K562 (cell line): Measurements from ENCODE around the gene ADPRHL1. TPM values are rescaled to one million over a fixed set of nuclear protein-coding genes. Genes with fewer than 3 reads are reported as not detected.

ENCODE experiments used
- ATAC-seq: fragments of 200-7000 bp; cut with Tn5 transposase; 3 replicates; pipeline ENCODE4 v1.9.1; 2020; ENCODE audit warnings: moderate library complexity
- BruUV-seq: library from RNA; stranded (reverse); fragments of 400-500 nt; replicated peaks from 2 replicates; lab custom pipeline; 2021; lab: Mats Ljungman, UMichigan
- CTCF ChIA-PET: fragments of 300-600 bp; formaldehyde crosslinking; extraction: SDS; loops from one replicate; lab custom pipeline; 2021; ENCODE audit warnings: low intra/inter-chr PET ratio; lab: Yijun Ruan, JAX
- POLR2A ChIA-PET: fragments of 300-600, 350-650 bp; sonication (Branson Sonifier 250); formaldehyde crosslinking; extraction: SDS; loops from one replicate; lab custom pipeline; 2021; ENCODE audit warnings: antibody characterized with exemption, inconsistent platforms; lab: Yijun Ruan, JAX
- DNase-seq, 4 experiments: peaks; one replicate each; pipeline versions ENCODE4 v3.0.0 to v3.0.0-alpha.2; 2011 to 2018; ENCODE audit warnings: low spot score in 3 of 4, mixed read lengths in 3 of 4; ENCODE audit errors: extremely low read depth in 1 of 4
- FAIRE-seq: peaks from 2 replicates; lab custom pipeline; 2011; peaks lifted over from hg19 to GRCh38; lab: Jason Lieb, UNC
- H2AFZ ChIP-seq: 2 replicates; pipeline ENCODE4 v1.6.0; 2011; ENCODE audit warnings: low read depth, low read length, control low read depth, inconsistent platforms
- H3K27ac ChIP-seq: fragments of 200-600 bp; 3 replicates; pipeline ENCODE4 v1.8.0; 2011; ENCODE audit warnings: low read depth, mild to moderate bottlenecking, control low read depth, inconsistent platforms, low read length, moderate library complexity, mixed read lengths; ENCODE audit errors: extremely low read depth
- H3K27me3 ChIP-seq, 2 experiments: fragments of 300-600 bp in 1 of 2; 2 replicates in 1 of 2; 3 replicates in 1 of 2; pipeline versions ENCODE4 v1.6.0 to v1.8.0; 2011; ENCODE audit warnings: inconsistent platforms in 2 of 2, low read length in 2 of 2, mild to moderate bottlenecking in 1 of 2, mixed read lengths in 1 of 2, moderate library complexity in 1 of 2; ENCODE audit not compliant: control insufficient read depth in 2 of 2, insufficient read depth in 2 of 2
- H3K36me3 ChIP-seq: fragments of 300-600 bp; 3 replicates; pipeline ENCODE4 v1.8.0; 2011; ENCODE audit warnings: mild to moderate bottlenecking, low read length, inconsistent platforms; ENCODE audit not compliant: control insufficient read depth, insufficient read depth
- H3K4me1 ChIP-seq, 2 experiments: fragments of 200-600 bp in 1 of 2; replicated peaks in 1 of 2; 2 replicates in 1 of 2; 3 replicates in 1 of 2; pipeline versions ENCODE4 v1.5.1 to v1.8.0; 2011; ENCODE audit warnings: inconsistent platforms in 2 of 2, low read length in 2 of 2, mild to moderate bottlenecking in 1 of 2, mixed read lengths in 1 of 2, moderate library complexity in 1 of 2; ENCODE audit not compliant: control insufficient read depth in 2 of 2, insufficient read depth in 2 of 2
- H3K4me2 ChIP-seq: 2 replicates; pipeline ENCODE4 v1.6.1; 2011; ENCODE audit warnings: low read length, control low read depth, inconsistent platforms, mixed read lengths; ENCODE audit not compliant: insufficient read depth
- H3K4me3 ChIP-seq: fragments of 200-600 bp; sonication (generic), shearing (Covaris generic); 2 replicates; pipeline ENCODE4 v1.5.1; 2016; ENCODE audit warnings: control low read depth, inconsistent platforms
- H3K79me2 ChIP-seq: fragments of 200-600 bp; 3 replicates; pipeline ENCODE4 v1.8.0; 2011; ENCODE audit warnings: low read length, inconsistent platforms; ENCODE audit not compliant: control insufficient read depth, insufficient read depth
- H3K9ac ChIP-seq, 2 experiments: 2 replicates each; pipeline versions ENCODE4 v1.6.0 to v1.6.1; 2011; ENCODE audit warnings: low read depth in 2 of 2, low read length in 2 of 2, control low read depth in 1 of 2, inconsistent platforms in 1 of 2, mild to moderate bottlenecking in 1 of 2, mixed read lengths in 1 of 2; ENCODE audit not compliant: insufficient read depth in 1 of 2
- H3K9me1 ChIP-seq: one replicate; pipeline ENCODE4 v1.6.0; 2011; ENCODE audit warnings: inconsistent platforms, mild to moderate bottlenecking, low read length, moderate library complexity; ENCODE audit not compliant: control insufficient read depth, insufficient read depth
- H3K9me3 ChIP-seq: replicated peaks from 2 replicates; pipeline ENCODE4 v1.5.1; 2011; ENCODE audit warnings: low read depth, low read length, inconsistent platforms; ENCODE audit not compliant: control insufficient read depth, insufficient read depth
- H4K20me1 ChIP-seq: replicated peaks from 2 replicates; pipeline ENCODE4 v1.6.1; 2011; ENCODE audit warnings: low read length, inconsistent platforms, mixed read lengths; ENCODE audit not compliant: control insufficient read depth, insufficient read depth
- ATF4 ChIP-seq: fragments of 450-650 bp; formaldehyde crosslinking; IDR thresholded peaks from 2 replicates; pipeline ENCODE4 v1.4.0; 2022; ENCODE audit warnings: mild to moderate bottlenecking, moderate library complexity
- CBX3 ChIP-seq, 2 experiments: IDR thresholded peaks; 1 replicate in 1 of 2; 2 replicates in 1 of 2; pipeline ENCODE4 v1.6.1; 2012; ENCODE audit warnings: inconsistent platforms in 2 of 2, low read length in 2 of 2, borderline replicate concordance in 1 of 2, control low read depth in 1 of 2
- EWSR1 ChIP-seq: fragments of 450-650 bp; IDR thresholded peaks from 2 replicates; pipeline ENCODE4 v1.6.1; 2018; ENCODE audit warnings: borderline replicate concordance, mild to moderate bottlenecking, low read depth, moderate library complexity; ENCODE audit not compliant: partially characterized antibody
- HDGF ChIP-seq: fragments of 450-650 bp; IDR thresholded peaks from 2 replicates; pipeline ENCODE4 v1.6.1; 2016
- HEY1 ChIP-seq: fragments of 250-450 bp; sonication (Bioruptor Pico); IDR thresholded peaks from 2 replicates; pipeline ENCODE4 v1.5.0; 2020; ENCODE audit warnings: mild to moderate bottlenecking, moderate library complexity, borderline replicate concordance
- HLTF ChIP-seq: fragments of 450-650 bp; IDR thresholded peaks from 2 replicates; pipeline ENCODE4 v1.6.1; 2016
- KLF16 ChIP-seq: IDR thresholded peaks from 2 replicates; pipeline ENCODE4 v1.6.1; 2016; ENCODE audit warnings: antibody characterized with exemption
- MNT ChIP-seq, 2 experiments: fragments of 450-650 bp; conservative IDR thresholded peaks; 2 replicates each; pipeline ENCODE4 v1.6.1; 2017; ENCODE audit warnings: mild to moderate bottlenecking in 2 of 2, moderate library complexity in 2 of 2
- NFYB ChIP-seq: IDR thresholded peaks from 2 replicates; pipeline ENCODE4 v1.6.1; 2011; ENCODE audit warnings: mild to moderate bottlenecking, moderate library complexity; ENCODE audit not compliant: insufficient read length; ENCODE audit errors: extremely low read depth
- PHTF2 ChIP-seq: fragments of 250-450 bp; sonication (Bioruptor Pico); IDR thresholded peaks from 2 replicates; pipeline ENCODE4 v1.5.0; 2021; ENCODE audit warnings: mild to moderate bottlenecking
- PTBP1 ChIP-seq: fragments of 200-400 bp; formaldehyde crosslinking; IDR thresholded peaks from 2 replicates; pipeline ENCODE4 v1.6.1; 2017; ENCODE audit warnings: low read depth, low read length
- RAD21 ChIP-seq, 2 experiments: fragments of 250-450 bp in 1 of 2; fragments of 450-650 bp in 1 of 2; sonication (Bioruptor Pico) in 1 of 2; formaldehyde crosslinking in 1 of 2; IDR thresholded peaks in 1 of 2; conservative IDR thresholded peaks in 1 of 2; 2 replicates each; pipeline versions ENCODE4 v1.4.0 to v1.8.0; 2020 to 2022; ENCODE audit warnings: mild to moderate bottlenecking in 2 of 2, moderate library complexity in 1 of 2
- RBFOX2 ChIP-seq: fragments of 200-400 bp; formaldehyde crosslinking; IDR thresholded peaks from 2 replicates; pipeline ENCODE4 v1.6.1; 2017; ENCODE audit warnings: low read depth, mild to moderate bottlenecking, low read length, moderate library complexity
- SRSF3 ChIP-seq: fragments of 200-400 bp; formaldehyde crosslinking; IDR thresholded peaks from 2 replicates; pipeline ENCODE4 v1.6.1; 2016; ENCODE audit warnings: mild to moderate bottlenecking, low read length, moderate library complexity; ENCODE audit not compliant: insufficient read depth
- TCF7L2 ChIP-seq: fragments of 150-350 bp; IDR thresholded peaks from 2 replicates; pipeline ENCODE4 v1.6.1; 2016; ENCODE audit warnings: low read depth, mild to moderate bottlenecking, low read length, moderate library complexity
- ZC3H11A ChIP-seq: IDR thresholded peaks from 2 replicates; pipeline ENCODE4 v1.6.1; 2012; ENCODE audit warnings: low read depth, low read length, improper control_type of control experiment
- ZFP91 ChIP-seq: sonication (generic); formaldehyde crosslinking; IDR thresholded peaks from 2 replicates; pipeline ENCODE4 v1.8.0; 2022; ENCODE audit warnings: mild to moderate bottlenecking, missing genetic modification reagents
- WGBS: fragments of 100-300 bp; shearing (Covaris generic); methylation state at CpG from one replicate; pipeline ENCODE4 v1.1.6; 2016; ENCODE audit warnings: low coverage, mixed read lengths; ENCODE audit not compliant: insufficient coverage; ENCODE audit errors: missing lambda C conversion rate; 5-methylcytosine and 5-hydroxymethylcytosine counted together
- in situ Hi-C: fragments of 300-500 bp; cut with MboI; formaldehyde crosslinking; loops from 4 replicates; pipeline ENCODE4 v1.15.0; 2018; ENCODE audit warnings: inconsistent platforms, mixed read lengths
- intact Hi-C: fragments of 100-400 bp; cut with micrococcal nuclease; formaldehyde crosslinking; loops from 2 replicates; pipeline ENCODE4 v1.14.2; 2022
- polyA plus RNA-seq, 8 experiments: library from polyadenylated mRNA; depleted of rRNA in 4 of 8; stranded (reverse) in 5 of 8; unstranded in 3 of 8; fragments of >200 nt; fragmentation: Nextera tagmentation in 2 of 8; fragmentation: Illumina TruSeq in 1 of 8; extraction: Ambion mirVana in 2 of 8; extraction: Trizol in 1 of 8; gene quantifications; 2 replicates each; pipeline versions ENCODE4 v1.2.1 to v1.2.3, GENCODE V29; 2011 to 2014; ENCODE audit warnings: inconsistent platforms in 1 of 8, missing spikeins in 1 of 8
- total RNA-seq, 7 experiments: library from RNA; depleted of rRNA in 6 of 7; stranded (reverse); fragments of >200 nt in 6 of 7; fragmentation: Illumina TruSeq in 2 of 7; extraction: Trizol in 2 of 7; gene quantifications; 2 replicates each; pipeline versions ENCODE4 v1.2.1 to v1.2.3, GENCODE V29; 2011 to 2021; ENCODE audit warnings: low replicate concordance in 1 of 7

Gene ADPRHL1
- total and polyA plus RNA-seq, 9 of the 15 experiments (the other 6 are each of a cell fraction or from before 2014, with no cell fraction given), result 0.06 to 0.76 (median 0.37) TPM; not detected in 1

- intact Hi-C loops, result no loop called here
- Histone ChIP-seq H3K36me3 (no peaks in the 10 kb centered on the region), H3K27me3 (peaks cover 58 to 92% of the 10 kb centered on the region in 2 experiments), H3K4me1 (peaks cover 0 to 42% of the 10 kb centered on the region in 2 experiments; a peak in 2 of 5 replicates), H2AFZ (no peak overlapping the region), H4K20me1 (peaks cover 5% of the 10 kb centered on the region), H3K9me3 (no peaks in the 10 kb centered on the region), H3K9me1 (no peaks in the 10 kb centered on the region), H3K27ac (no peak overlapping the region), H3K4me3 (no peak overlapping the region), H3K9ac (no peak overlapping the region), H3K4me2 (no peak overlapping the region), H3K79me2 (no peaks in the 10 kb centered on the region)
- POLR2A ChIA-PET, result no interaction called here
- TF ChIP-seq SRSF3 (no peak), RAD21 (CRISPR knock-in tag; conservative IDR thresholded peaks at IDR 0.05 in 1 of 2, IDR thresholded peaks at IDR 0.05 in 1 of 2) (no peak), NFYB (no peak), ATF4 (CRISPR knock-in tag) (no peak), CBX3 (IDR thresholded peaks at IDR 0.05; ENCODE audit: borderline replicate concordance in 1 of 2, low read length in 2 of 2) (no peak), PTBP1 (no peak), HDGF (no peak), EWSR1 (no peak), KLF16 (no peak), HEY1 (CRISPR knock-in tag) (no peak), ZC3H11A (no peak), RBFOX2 (no peak), PHTF2 (no peak), HLTF (no peak), TCF7L2 (no peak), ZFP91 (CRISPR knock-in tag) (no peak), MNT (conservative IDR thresholded peaks at IDR 0.05) (no peak)
- WGBS, result 29% methylated on average over 2 of the region's 2 CpGs
- ATAC-seq (no peak), DNase-seq (no peak), FAIRE-seq (no peak)
- CTCF ChIA-PET, result no interaction called here
- no TSS peak for BruUV-seq
- in situ Hi-C loops, result no loop called here
Measured at GRCh38 chr13:113404366-113404722, 48.9 kb downstream of the ADPRHL1 start.
